Measurements from ENCODE around the gene ST14. TPM values are rescaled to one million over a fixed set of nuclear protein-coding genes. Genes with fewer than 3 reads are reported as not detected.
A peak's percentile ranks its signal among the peaks of the same experiment; 100 is the strongest.

ST14 gene
- polyA plus RNA-seq, 1 donor (not counting 4 experiments of a cell fraction or from before 2014, with no cell fraction given), result 45.8 TPM

DNA sequence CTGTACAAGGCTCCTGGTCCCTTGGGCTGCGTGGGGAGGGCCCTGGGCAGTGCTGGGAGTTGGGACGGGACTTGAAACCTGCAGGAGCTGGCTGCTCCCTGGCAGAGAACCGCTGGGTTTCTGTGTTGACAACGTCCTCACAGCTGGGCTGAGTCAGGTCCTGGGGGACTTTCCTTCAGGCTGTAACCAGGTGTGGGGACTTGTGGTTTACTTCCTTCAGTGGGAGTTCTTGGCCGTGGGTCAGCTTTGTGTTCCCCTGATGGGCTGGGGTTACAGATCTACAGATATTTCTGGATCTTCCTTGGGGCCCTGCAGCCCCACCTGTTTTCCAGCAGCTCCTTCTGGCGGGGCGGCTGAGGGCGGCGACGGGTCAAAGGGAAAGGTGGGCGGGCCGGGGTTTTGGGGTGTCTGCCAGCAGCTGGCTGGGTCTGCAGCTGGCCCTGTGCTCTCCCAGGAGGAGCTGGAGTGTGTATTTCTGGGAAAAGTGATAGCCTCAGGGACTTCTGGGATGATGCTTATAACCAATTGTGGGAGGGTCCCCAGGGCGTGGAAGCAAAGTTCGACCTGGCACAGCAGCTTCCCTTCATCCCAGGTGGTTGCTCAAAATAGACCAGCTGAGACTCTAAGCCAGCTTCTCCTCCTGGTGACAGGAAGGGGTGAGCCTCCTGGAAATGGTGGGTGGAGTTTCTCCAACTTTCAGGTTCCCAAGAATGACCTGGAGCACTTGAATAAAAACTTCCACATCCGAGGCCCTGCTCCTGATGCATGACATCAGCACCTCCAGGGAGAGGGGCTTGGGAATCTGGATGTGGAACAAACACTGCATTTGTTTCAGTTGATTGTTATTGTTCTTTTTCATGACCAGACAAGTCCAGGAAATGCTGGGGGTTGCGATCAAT is 19.1 kb downstream of the ST14 start:
- H3K36me3 ChIP-seq (ENCODE audit: control insufficient read depth in 2 of 2, extremely low read depth in 1 of 2, insufficient read depth in 2 of 2, low read length in 2 of 2), result peaks cover 0 to 3% of the 10 kb centered on the region in 2 experiments
- peaks cover 14% of the 10 kb centered on the region for H3K9me1 ChIP-seq (ENCODE audit: control insufficient read depth, extremely low read depth, insufficient read depth, low read length)
- no peak for DNase-seq (ENCODE audit: low read depth, low spot score)
- H3K27me3 ChIP-seq (ENCODE audit: control insufficient read depth, extremely low read depth, insufficient read depth, low read length), result no peaks in the 10 kb centered on the region
- H3K4me3 ChIP-seq (ENCODE audit: control insufficient read depth in 2 of 3, extremely low read depth in 1 of 3, insufficient read depth in 2 of 3, low read depth in 1 of 3, low read length in 3 of 3), result no peak overlapping the region
- no peaks in the 10 kb centered on the region for H3K9me3 ChIP-seq (ENCODE audit: control insufficient read depth, low read depth, low read length)
- dilution Hi-C loops (cut with MboI; ENCODE audit: extremely low pct_ligation_motif_present, low sequenced_read_pairs), result no loop called here
- peak overlapping the region; percentile 66 for H3K9ac ChIP-seq (ENCODE audit: control insufficient read depth, extremely low read depth, insufficient read depth, low read length)
- peaks cover 51% of the 10 kb centered on the region for H3K4me1 ChIP-seq (ENCODE audit: control insufficient read depth, extremely low read depth, insufficient read depth, low read length)
- peak overlapping the region; percentile 67 for H3K4me2 ChIP-seq (ENCODE audit: control insufficient read depth, extremely low read depth, insufficient read depth, low read depth, low read length)
- H4K20me1 ChIP-seq (ENCODE audit: control insufficient read depth, extremely low read depth, insufficient read depth, low read length), result peaks cover 16% of the 10 kb centered on the region
- peaks cover 56% of the 10 kb centered on the region for H3K79me2 ChIP-seq (ENCODE audit: control insufficient read depth, insufficient read depth, low read length)
- TF ChIP-seq EZH2 (IDR thresholded peaks at IDR 0.05; ENCODE audit: low read length), result no peak
- TF ChIP-seq, protein P1, sequence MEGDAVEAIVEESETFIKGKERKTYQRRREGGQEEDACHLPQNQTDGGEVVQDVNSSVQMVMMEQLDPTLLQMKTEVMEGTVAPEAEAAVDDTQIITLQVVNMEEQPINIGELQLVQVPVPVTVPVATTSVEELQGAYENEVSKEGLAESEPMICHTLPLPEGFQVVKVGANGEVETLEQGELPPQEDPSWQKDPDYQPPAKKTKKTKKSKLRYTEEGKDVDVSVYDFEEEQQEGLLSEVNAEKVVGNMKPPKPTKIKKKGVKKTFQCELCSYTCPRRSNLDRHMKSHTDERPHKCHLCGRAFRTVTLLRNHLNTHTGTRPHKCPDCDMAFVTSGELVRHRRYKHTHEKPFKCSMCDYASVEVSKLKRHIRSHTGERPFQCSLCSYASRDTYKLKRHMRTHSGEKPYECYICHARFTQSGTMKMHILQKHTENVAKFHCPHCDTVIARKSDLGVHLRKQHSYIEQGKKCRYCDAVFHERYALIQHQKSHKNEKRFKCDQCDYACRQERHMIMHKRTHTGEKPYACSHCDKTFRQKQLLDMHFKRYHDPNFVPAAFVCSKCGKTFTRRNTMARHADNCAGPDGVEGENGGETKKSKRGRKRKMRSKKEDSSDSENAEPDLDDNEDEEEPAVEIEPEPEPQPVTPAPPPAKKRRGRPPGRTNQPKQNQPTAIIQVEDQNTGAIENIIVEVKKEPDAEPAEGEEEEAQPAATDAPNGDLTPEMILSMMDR (optimal IDR thresholded peaks at IDR 0.05 in 1 of 3, IDR thresholded peaks at IDR 0.05 in 1 of 3, conservative IDR thresholded peaks at IDR 0.05 in 1 of 3; ENCODE audit: extremely low read depth in 1 of 3, insufficient read depth in 2 of 3, low read length in 3 of 3), result no peak
- H2AFZ ChIP-seq (ENCODE audit: control insufficient read depth, low read length), result no peak overlapping the region
- peak overlapping the region; percentile 78 for H3K27ac ChIP-seq (ENCODE audit: control insufficient read depth, insufficient read depth, low read length)
- peak; percentile 88 for FAIRE-seq

- H3K4me1 ChIP-seq (ENCODE audit: control insufficient read depth, extremely low read depth, insufficient read depth, low read length), result peaks cover 51% of the 10 kb centered on the region
- no peak overlapping the region for H2AFZ ChIP-seq (ENCODE audit: control insufficient read depth, low read length)
- H3K27ac ChIP-seq (ENCODE audit: control insufficient read depth, insufficient read depth, low read length), result peak overlapping the region; percentile 78
- no peaks in the 10 kb centered on the region for H3K9me3 ChIP-seq (ENCODE audit: control insufficient read depth, low read depth, low read length)
- DNase-seq (ENCODE audit: low read depth, low spot score) (no peak), FAIRE-seq (no peak)
- TF ChIP-seq, protein P1 (optimal IDR thresholded peaks at IDR 0.05 in 1 of 3, IDR thresholded peaks at IDR 0.05 in 1 of 3, conservative IDR thresholded peaks at IDR 0.05 in 1 of 3; ENCODE audit: extremely low read depth in 1 of 3, insufficient read depth in 2 of 3, low read length in 3 of 3), result no peak
- TF ChIP-seq EZH2 (IDR thresholded peaks at IDR 0.05; ENCODE audit: low read length), result no peak
- no peaks in the 10 kb centered on the region for H3K27me3 ChIP-seq (ENCODE audit: control insufficient read depth, extremely low read depth, insufficient read depth, low read length)
- H3K9me1 ChIP-seq (ENCODE audit: control insufficient read depth, extremely low read depth, insufficient read depth, low read length), result peaks cover 14% of the 10 kb centered on the region
- H3K36me3 ChIP-seq (ENCODE audit: control insufficient read depth in 2 of 2, extremely low read depth in 1 of 2, insufficient read depth in 2 of 2, low read length in 2 of 2), result peaks cover 0 to 1% of the 10 kb centered on the region in 2 experiments
- H4K20me1 ChIP-seq (ENCODE audit: control insufficient read depth, extremely low read depth, insufficient read depth, low read length), result peaks cover 16% of the 10 kb centered on the region
- H3K4me2 ChIP-seq (ENCODE audit: control insufficient read depth, extremely low read depth, insufficient read depth, low read depth, low read length), result peak overlapping the region; percentile 2
- H3K79me2 ChIP-seq (ENCODE audit: control insufficient read depth, insufficient read depth, low read length), result peaks cover 56% of the 10 kb centered on the region
- dilution Hi-C loops (cut with MboI; ENCODE audit: extremely low pct_ligation_motif_present, low sequenced_read_pairs), result no loop called here
- no peak overlapping the region for H3K4me3 ChIP-seq (ENCODE audit: control insufficient read depth in 2 of 3, extremely low read depth in 1 of 3, insufficient read depth in 2 of 3, low read depth in 1 of 3, low read length in 3 of 3)
- H3K9ac ChIP-seq (ENCODE audit: control insufficient read depth, extremely low read depth, insufficient read depth, low read length), result peak overlapping the region; percentile 66
Measured at GRCh38 chr11:130179396-130180306, 20.1 kb downstream of the ST14 start.

Measured in keratinocyte (primary cell).